HG02981 (cell line): ENCODE data around the gene DCAF11.

Experiments used
- ATAC-seq: cut with Tn5 transposase; IDR thresholded peaks from one replicate; pipeline ENCODE4 v1.9.1; 2021; ENCODE audit warnings: mild to moderate bottlenecking, moderate library complexity; ENCODE audit not compliant: unreplicated experiment

DCAF11 gene

DNA sequence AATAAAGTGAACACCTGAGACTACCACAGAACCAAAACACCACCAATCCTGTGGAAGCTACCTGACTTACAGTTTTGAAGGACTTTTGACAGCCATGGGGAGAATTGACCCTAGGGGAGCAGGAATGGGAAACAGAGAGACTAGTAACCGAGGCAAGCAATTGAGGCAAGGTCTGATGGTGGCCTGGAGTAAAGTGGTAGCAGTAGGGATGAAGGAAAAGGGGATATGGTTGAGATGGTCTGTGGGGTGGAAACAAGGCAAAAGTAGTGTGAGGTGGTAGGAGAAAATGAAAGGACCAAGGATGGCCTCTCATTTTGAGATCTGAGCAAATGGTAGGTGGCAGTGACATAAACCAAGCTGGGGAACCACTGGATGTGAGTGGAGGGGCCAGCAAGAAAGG lies 42.3 kb downstream of the DCAF11 start:
- ATAC-seq: no peak

DNA sequence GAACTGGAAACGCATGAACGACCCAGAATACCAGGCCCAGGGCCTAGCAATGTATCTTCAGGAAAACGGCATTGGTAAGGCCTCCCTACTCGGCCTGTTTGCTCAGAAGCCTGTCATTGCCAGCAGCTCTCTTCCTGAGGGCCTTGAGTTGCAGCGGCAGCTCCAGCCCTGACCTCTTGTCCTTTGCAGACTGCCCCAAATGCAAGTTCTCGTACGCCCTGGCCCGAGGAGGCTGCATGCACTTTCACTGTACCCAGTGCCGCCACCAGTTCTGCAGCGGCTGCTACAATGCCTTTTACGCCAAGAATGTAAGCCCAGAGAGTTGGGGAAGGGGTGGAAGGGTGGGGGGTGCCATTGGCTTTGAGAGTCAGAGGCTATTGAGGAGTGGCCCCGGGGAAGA lies 42.8 kb downstream of the DCAF11 start:
- no peak for ATAC-seq

DNA sequence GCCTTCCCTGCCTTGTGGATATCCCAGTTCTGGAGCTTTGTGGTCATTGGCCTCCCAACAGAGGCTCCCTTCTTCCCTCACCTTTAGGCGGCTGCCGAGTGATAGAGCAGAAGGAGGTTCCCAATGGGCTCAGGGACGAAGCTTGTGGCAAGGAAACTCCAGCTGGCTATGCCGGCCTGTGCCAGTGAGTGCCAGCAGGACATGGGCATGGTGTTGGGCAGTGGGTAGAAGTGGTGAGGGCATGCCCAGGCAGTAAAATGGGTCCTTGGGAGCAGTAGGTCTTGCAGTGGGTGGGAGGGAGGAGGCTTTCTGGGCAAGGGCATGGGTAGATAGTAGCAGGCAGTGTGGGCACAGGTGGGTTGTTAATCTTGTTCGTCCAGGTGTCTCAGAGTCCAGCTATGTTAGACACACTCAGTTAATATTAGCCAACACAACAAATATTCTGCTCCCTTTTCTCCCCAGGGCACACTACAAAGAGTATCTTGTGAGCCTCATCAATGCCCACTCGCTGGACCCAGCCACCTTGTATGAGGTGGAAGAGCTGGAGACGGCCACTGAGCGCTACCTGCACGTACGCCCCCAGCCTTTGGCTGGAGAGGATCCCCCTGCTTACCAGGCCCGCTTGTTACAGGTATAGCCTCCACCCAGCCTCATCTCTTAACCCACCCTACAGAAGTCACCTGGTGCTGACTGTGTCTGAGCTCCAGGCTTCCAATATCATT lies 45.4 kb downstream of the DCAF11 start:
- no peak for ATAC-seq

DNA sequence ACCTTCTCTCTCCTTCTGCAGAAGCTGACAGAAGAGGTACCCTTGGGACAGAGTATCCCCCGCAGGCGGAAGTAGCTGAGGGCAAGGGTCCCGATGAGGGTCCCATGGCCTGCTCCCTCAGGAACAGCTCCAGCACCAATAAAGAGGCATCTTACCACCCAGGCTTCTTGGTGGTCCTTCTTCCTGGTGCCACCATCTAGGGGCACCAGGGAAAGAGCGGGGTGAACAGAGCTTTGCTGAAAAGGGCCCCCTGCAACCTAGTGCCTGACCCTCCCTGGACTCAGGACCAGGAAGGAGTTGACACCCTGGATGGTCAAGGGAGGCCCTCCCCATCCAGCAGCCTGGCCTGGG lies 45.9 kb downstream of the DCAF11 start:
- ATAC-seq: no peak

DNA sequence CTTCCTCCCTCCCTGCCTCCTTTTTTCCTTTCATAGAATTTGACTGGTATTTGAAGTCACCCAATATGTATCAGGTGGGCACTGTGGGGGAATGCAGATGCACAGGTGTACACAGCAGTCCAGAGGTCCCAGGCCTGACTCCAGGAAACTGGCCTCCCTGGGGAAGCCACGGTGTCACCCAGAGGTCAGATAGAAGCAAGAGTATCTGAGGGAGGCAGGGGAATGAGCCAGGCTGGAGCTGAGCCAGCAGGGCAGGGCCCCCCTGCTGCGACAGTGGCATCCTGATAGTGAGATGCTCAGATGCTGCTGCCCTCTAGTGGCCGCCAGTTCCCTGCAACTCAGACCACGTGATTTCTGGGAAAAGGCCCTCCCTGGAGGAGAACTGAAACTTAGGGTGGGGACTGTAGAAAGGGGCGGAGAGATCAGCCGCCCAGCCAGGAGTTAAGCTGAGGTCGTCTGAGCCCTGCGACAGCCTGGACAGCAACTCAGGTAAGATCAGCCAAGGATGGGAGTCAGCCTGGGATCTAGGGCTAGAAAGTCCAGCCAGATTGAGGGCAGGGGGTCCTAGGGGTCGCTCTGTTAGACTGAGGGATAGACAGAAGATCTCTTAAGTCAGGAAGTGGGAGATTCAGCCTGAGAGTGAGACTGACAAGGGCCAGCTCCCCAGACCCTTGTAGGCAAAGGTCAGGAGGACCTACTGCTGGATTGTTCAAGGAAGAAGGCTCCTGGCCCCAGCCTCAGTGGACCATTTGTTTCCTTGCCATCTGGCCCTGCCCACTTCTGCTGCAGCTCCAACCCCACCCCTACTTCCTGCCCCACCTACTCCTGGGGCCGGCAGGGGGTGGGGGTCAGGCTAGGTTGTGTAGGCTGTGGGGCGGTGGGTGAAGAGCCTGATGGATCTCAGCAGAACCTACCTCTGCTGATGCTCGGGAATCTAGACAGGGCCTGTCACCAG lies 46.5 kb downstream of the DCAF11 start, which contains the start of gene IRF9:
TSS of gene IRF9 (plus strand) at position 416 of the 955 bp plus-strand sequence. CDS start 880 bp downstream, outside the sequence.
- peak; percentile 76 for ATAC-seq

DNA sequence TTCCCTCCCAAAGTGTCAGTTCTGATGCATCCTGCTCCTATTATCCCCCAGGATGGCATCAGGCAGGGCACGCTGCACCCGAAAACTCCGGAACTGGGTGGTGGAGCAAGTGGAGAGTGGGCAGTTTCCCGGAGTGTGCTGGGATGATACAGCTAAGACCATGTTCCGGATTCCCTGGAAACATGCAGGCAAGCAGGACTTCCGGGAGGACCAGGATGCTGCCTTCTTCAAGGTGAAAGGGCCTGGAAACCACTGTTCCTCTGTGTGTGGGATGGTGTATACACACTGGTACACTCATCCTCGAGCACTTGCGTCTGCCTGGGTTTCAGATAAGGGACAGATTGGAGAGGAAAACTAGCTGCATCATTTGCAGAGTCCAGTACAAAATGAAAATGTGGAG lies 47.5 kb downstream of the DCAF11 start:
- ATAC-seq: no peak

DNA sequence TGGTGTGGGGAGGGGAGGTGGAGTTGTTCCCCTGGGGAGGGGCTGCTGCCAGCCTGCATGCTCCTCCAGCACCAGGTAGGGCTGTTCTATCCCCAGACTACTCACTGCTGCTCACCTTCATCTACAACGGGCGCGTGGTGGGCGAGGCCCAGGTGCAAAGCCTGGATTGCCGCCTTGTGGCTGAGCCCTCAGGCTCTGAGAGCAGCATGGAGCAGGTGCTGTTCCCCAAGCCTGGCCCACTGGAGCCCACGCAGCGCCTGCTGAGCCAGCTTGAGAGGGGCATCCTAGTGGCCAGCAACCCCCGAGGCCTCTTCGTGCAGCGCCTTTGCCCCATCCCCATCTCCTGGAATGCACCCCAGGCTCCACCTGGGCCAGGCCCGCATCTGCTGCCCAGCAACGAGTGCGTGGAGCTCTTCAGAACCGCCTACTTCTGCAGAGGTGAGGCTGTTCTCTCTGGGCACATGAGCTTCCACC lies 50.0 kb downstream of the DCAF11 start:
- no peak for ATAC-seq

DNA sequence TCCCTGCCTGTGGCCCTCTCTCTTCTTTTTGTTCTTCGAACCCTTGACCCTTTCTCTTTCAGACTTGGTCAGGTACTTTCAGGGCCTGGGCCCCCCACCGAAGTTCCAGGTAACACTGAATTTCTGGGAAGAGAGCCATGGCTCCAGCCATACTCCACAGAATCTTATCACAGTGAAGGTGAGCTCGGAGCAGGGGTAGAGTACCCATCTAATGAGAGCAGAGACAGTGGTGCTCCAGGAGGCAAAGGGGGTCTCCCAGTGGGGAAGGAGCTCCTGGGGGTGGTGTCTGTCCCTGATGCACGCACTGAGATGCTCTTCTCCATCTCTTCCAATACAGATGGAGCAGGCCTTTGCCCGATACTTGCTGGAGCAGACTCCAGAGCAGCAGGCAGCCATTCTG lies 51.2 kb downstream of the DCAF11 start:
- no peak for ATAC-seq

DNA sequence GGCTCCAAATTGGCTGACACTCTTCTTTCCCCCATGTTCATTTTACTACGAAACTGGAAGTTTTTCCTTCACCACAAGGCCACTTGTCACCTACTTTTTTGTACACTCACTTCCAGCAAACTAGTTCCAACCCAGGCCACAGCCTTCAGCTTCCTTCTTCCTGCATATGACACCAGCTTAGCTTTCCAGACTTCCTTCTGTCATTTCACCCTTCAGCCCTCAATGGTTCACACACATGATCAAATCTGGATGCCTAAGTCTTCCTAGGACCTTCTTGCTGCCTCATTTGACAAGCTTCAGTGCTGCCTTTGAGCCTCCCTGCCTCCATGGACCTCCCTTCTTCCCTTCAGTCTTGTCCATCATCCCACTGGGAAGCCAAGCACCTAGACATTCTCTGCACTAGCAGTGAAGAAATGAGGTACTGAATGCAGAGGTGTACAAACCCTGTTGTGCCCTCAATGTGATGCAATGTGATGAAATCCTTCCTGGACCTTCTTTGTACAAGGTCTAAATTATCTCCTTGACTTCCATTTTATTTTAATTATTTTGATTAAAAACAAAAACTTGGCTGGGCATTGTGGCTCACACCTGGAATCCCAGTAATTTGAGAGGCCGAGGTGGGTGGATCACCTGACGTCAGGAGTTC lies 53.0 kb downstream of the DCAF11 start:
- no peak for ATAC-seq

DNA sequence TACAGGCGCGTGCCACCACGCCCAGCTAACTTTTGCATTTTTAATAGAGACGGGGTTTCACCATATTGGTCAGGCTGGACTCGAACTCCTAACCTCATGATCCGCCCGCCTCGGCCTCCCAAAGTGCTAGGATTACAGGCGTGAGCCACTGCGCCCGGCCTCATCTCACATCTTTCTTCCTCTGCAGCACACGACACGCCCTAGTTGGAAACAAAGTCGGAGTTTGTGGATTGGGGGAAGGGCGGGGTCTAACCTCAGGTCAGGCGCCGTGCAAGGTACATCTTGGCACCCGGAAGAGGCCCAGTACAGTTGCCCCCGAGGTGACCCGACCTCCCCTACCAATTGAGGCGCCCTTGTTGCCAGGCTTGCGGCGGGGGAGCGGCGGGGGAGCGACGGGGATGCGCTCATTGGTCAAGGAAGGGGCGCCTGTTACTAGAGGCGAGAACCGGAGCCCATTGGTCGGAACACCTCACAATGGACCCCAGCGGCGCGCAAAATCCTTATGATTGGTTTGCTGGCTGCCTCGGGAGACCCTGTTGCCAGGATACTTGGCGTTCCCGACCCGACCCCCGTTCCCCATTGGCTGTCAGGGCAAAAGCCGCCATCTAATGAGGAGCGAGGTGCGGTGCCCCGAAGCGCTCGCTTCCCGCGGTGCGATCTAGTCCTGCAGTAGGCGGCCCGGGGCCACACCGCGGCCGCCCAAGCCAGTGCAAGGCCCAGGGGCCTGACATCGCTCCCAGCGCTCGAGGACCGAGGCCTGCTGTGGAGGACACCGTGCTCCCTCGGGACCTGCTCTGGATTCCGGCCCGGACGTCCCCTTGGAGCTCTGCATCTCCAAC lies 57.1 kb downstream of the DCAF11 start, which contains the start of gene REC8:
TSS of gene REC8 (plus strand) at position 659 of the 839 bp plus-strand sequence. CDS start 473 bp downstream, outside the sequence.
- ATAC-seq: peak; percentile 81

DNA sequence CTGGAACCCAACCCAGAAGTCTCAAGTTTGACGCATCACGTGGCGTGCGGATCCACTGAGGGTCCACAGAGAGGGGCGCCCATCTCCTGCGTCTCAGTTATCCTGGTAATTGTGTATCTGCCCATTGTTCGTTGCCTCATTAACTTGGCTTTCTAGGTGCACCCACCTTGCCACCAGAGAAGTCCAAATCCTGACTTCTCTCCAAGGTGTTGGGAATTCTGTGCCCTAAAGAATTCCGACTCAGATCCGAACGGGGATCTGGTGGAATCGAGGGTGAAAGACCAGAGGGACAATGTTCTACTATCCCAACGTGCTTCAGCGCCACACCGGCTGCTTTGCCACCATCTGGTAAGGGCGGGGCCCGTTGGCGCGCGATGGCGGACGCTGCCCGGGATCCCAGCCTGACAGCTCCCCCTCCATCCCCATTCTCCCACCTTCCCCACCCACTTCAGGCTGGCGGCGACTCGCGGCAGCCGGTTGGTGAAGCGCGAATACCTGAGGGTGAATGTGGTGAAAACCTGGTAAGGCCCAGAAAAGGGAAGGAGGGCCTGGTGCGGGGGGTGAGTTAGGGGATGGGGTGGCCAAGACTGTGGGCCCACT lies 57.8 kb downstream of the DCAF11 start:
- ATAC-seq: no peak

DNA sequence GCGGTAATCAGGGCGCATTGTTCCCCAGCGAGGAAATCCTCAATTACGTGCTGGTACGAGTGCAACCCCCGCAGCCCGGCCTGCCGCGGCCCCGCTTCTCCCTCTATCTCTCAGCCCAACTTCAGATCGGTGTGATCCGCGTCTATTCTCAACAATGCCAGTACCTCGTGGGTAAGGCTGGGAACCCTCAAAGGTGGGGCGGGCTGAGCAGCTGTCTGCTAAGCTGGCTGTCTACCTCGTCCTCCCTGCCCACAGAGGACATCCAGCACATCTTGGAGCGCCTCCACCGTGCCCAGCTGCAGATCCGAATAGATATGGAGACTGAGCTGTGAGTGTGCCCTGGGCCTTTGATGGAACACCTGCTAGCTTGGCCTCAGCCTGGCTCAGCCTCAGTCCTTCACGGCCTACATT lies 58.3 kb downstream of the DCAF11 start:
- ATAC-seq: no peak
